Liver (tissue), 3 donors: ENCODE results near the gene SPTAN1.

Experiments used
- CTCF ChIP-seq: fragments of 150-350 bp; IDR thresholded peaks from 2 replicates; pipeline ENCODE4 v1.5.1; 2017; ENCODE audit warnings: improper control_type of control experiment, low read depth, low read length; ENCODE audit not compliant: missing input control
- GABPA ChIP-seq, 2 donors: IDR thresholded peaks in 1 of 2; conservative IDR thresholded peaks in 1 of 2; 2 replicates each; pipeline ENCODE4 v1.6.1; 2016; ENCODE audit warnings: antibody characterized with exemption in 2 of 2, mild to moderate bottlenecking in 1 of 2, moderate library complexity in 1 of 2
- JUND ChIP-seq, 2 donors: IDR thresholded peaks; 2 replicates each; pipeline ENCODE4 v1.6.1; 2016; ENCODE audit warnings: antibody characterized with exemption in 2 of 2
- RAD21 ChIP-seq, 2 donors: IDR thresholded peaks; 2 replicates each; pipeline ENCODE4 v1.6.1; 2016; ENCODE audit warnings: antibody characterized with exemption in 2 of 2, mild to moderate bottlenecking in 2 of 2
- TAF1 ChIP-seq: conservative IDR thresholded peaks from 2 replicates; pipeline ENCODE4 v1.6.1; 2016; ENCODE audit warnings: antibody characterized with exemption, mild to moderate bottlenecking
- YY1 ChIP-seq: IDR thresholded peaks from 2 replicates; pipeline ENCODE4 v1.6.1; 2016; ENCODE audit warnings: antibody characterized with exemption, mild to moderate bottlenecking
- donor health status: healthy.
- donor health status: healthy.

GRCh38 chr9:128631636-128632035 is 79.2 kb downstream of the SPTAN1 start:
- TF ChIP-seq YY1 (no peak), CTCF (no peak), JUND (IDR thresholded peaks at IDR 0.05) (no peak), GABPA (IDR thresholded peaks at IDR 0.05 in 1 of 2, conservative IDR thresholded peaks at IDR 0.05 in 1 of 2) (no peak), RAD21 (IDR thresholded peaks at IDR 0.05) (no peak), TAF1 (no peak)
